HepG2 (cell line): ENCODE data around the gene DNAJC18. TPM values are rescaled to one million over a fixed set of nuclear protein-coding genes. Genes with fewer than 3 reads are reported as not detected.

ENCODE experiments used
- ATAC-seq: fragments of 200-7000 bp; cut with Tn5 transposase; 3 replicates; pipeline ENCODE4 v1.9.1; 2020; ENCODE audit warnings: mild to moderate bottlenecking, moderate library complexity
- BruUV-seq: library from RNA; stranded (reverse); fragments of 400-500 nt; replicated peaks from 2 replicates; lab custom pipeline; 2021; lab: Mats Ljungman, UMichigan
- CTCF ChIA-PET: fragments of 300-600 bp; formaldehyde crosslinking; extraction: SDS; loops from one replicate; lab custom pipeline; 2021; ENCODE audit warnings: low total read pairs, inconsistent platforms, low intra/inter-chr PET ratio; lab: Yijun Ruan, JAX
- POLR2A ChIA-PET: fragments of 350-600 bp; sonication (Branson Sonifier 250); formaldehyde crosslinking; loops from one replicate; lab custom pipeline; 2020; ENCODE audit warnings: antibody characterized with exemption, inconsistent platforms; lab: Yijun Ruan, JAX
- DNase-seq: peaks from one replicate; pipeline ENCODE4 v3.0.0-alpha.2; 2015; ENCODE audit warnings: low spot score
- FAIRE-seq: peaks from 3 replicates; lab custom pipeline; 2011; peaks lifted over from hg19 to GRCh38; lab: Jason Lieb, UNC
- H2AFZ ChIP-seq: one replicate; pipeline ENCODE4 v1.6.1; 2011; ENCODE audit warnings: low read length, inconsistent platforms
- H3K27ac ChIP-seq: fragments of 300-600 bp; 3 replicates; pipeline ENCODE4 v1.8.0; 2011; ENCODE audit warnings: mixed run types, mild to moderate bottlenecking, mixed read lengths, low read length, inconsistent platforms; ENCODE audit not compliant: insufficient read depth; ENCODE audit errors: extremely low read length
- H3K27me3 ChIP-seq, 2 experiments: fragments of 200-600 bp in 1 of 2; 2 replicates in 1 of 2; 3 replicates in 1 of 2; pipeline versions ENCODE4 v1.6.0 to v1.8.0; 2011; ENCODE audit warnings: low read length in 2 of 2, mild to moderate bottlenecking in 2 of 2, moderate library complexity in 2 of 2, inconsistent platforms in 1 of 2; ENCODE audit not compliant: insufficient read depth in 2 of 2, control insufficient read depth in 1 of 2
- H3K36me3 ChIP-seq, 2 experiments: fragments of 200-600 bp in 1 of 2; replicated peaks in 1 of 2; 2 replicates in 1 of 2; 3 replicates in 1 of 2; pipeline versions ENCODE4 v1.5.1 to v1.8.0; 2011; ENCODE audit warnings: low read length in 2 of 2, inconsistent platforms in 1 of 2; ENCODE audit not compliant: insufficient read depth in 2 of 2, control insufficient read depth in 1 of 2
- H3K4me1 ChIP-seq: 2 replicates; pipeline ENCODE4 v1.5.1; 2012; ENCODE audit warnings: low read length, inconsistent platforms; ENCODE audit not compliant: insufficient read depth
- H3K4me2 ChIP-seq: 2 replicates; pipeline ENCODE4 v1.6.0; 2011; ENCODE audit warnings: low read depth, low read length, inconsistent platforms
- H3K4me3 ChIP-seq, 3 experiments: fragments of 200-600 bp in 1 of 3; sonication (generic), shearing (Covaris generic) in 1 of 3; replicated peaks in 1 of 3; 2 replicates each; pipeline ENCODE4 v1.5.1; 2011 to 2016; ENCODE audit warnings: low read length in 3 of 3, inconsistent platforms in 2 of 3, low read depth in 2 of 3, mild to moderate bottlenecking in 2 of 3, control low read depth in 1 of 3, mixed read lengths in 1 of 3; ENCODE audit not compliant: insufficient read depth in 1 of 3
- H3K79me2 ChIP-seq: one replicate; pipeline ENCODE4 v1.6.1; 2011; ENCODE audit warnings: low read length, inconsistent platforms; ENCODE audit not compliant: insufficient read depth
- H3K9ac ChIP-seq: 2 replicates; pipeline ENCODE4 v1.6.0; 2011; ENCODE audit warnings: mild to moderate bottlenecking, low read depth, low read length, inconsistent platforms; ENCODE audit not compliant: insufficient read depth
- H3K9me3 ChIP-seq: 2 replicates; pipeline ENCODE4 v1.5.1; 2012; ENCODE audit warnings: mild to moderate bottlenecking, low read length
- H4K20me1 ChIP-seq: 2 replicates; pipeline ENCODE4 v1.6.0; 2011; ENCODE audit warnings: inconsistent platforms, mild to moderate bottlenecking, low read length, moderate library complexity; ENCODE audit not compliant: insufficient read depth
- JARID2 ChIP-seq: sonication (generic); formaldehyde crosslinking; IDR thresholded peaks from 2 replicates; pipeline ENCODE4 v1.8.1; 2023; ENCODE audit warnings: missing genetic modification reagents, inconsistent platforms; ENCODE audit not compliant: insufficient replicate concordance
- KAT8 ChIP-seq: IDR thresholded peaks from 2 replicates; pipeline ENCODE4 v1.6.1; 2016; ENCODE audit warnings: missing genetic modification reagents, missing compliant biosample characterization
- MTF2 ChIP-seq: sonication (generic); formaldehyde crosslinking; IDR thresholded peaks from 2 replicates; pipeline ENCODE4 v1.5.0; 2020; ENCODE audit warnings: missing genetic modification reagents, borderline replicate concordance
- NCOR1 ChIP-seq: fragments of 200-600 bp; sonication (generic); IDR thresholded peaks from 2 replicates; pipeline ENCODE4 v1.7.0; 2017; ENCODE audit warnings: antibody characterized with exemption, low read length, borderline replicate concordance
- NR1H2 ChIP-seq: sonication (generic); formaldehyde crosslinking; IDR thresholded peaks from 2 replicates; pipeline ENCODE4 v1.8.1; 2022; ENCODE audit warnings: low read depth, missing genetic modification reagents, borderline replicate concordance
- PPARG ChIP-seq: conservative IDR thresholded peaks from 2 replicates; pipeline ENCODE4 v1.6.1; 2016; ENCODE audit warnings: missing biosample characterization, missing genetic modification reagents
- RARG ChIP-seq: sonication (generic); formaldehyde crosslinking; IDR thresholded peaks from 2 replicates; pipeline ENCODE4 v1.4.0; 2020; ENCODE audit warnings: low read depth, mild to moderate bottlenecking, missing genetic modification reagents
- RXRB ChIP-seq: IDR thresholded peaks from 2 replicates; pipeline ENCODE4 v1.6.1; 2016; ENCODE audit warnings: borderline replicate concordance, missing genetic modification reagents, missing compliant biosample characterization
- STAG1 ChIP-seq: sonication (generic); formaldehyde crosslinking; IDR thresholded peaks from 2 replicates; pipeline ENCODE4 v1.4.0; 2020; ENCODE audit warnings: missing genetic modification reagents
- STAT5B ChIP-seq: sonication (generic); formaldehyde crosslinking; IDR thresholded peaks from 2 replicates; pipeline ENCODE4 v1.4.0; 2020; ENCODE audit warnings: missing genetic modification reagents
- ZNF274 ChIP-seq: sonication (generic); formaldehyde crosslinking; IDR thresholded peaks from 2 replicates; pipeline ENCODE4 v1.5.1; 2020; ENCODE audit warnings: mild to moderate bottlenecking, missing genetic modification reagents
- ZNF619 ChIP-seq: sonication (generic); formaldehyde crosslinking; IDR thresholded peaks from 2 replicates; pipeline ENCODE4 v1.4.0; 2020; ENCODE audit warnings: mild to moderate bottlenecking, missing genetic modification reagents
- ZNF879 ChIP-seq: sonication (generic); formaldehyde crosslinking; IDR thresholded peaks from 2 replicates; pipeline ENCODE4 v1.8.1; 2023; ENCODE audit warnings: missing genetic modification reagents
- WGBS: methylation state at CpG from one replicate; pipeline ENCODE4 v1.1.6; 2017; ENCODE audit warnings: low lambda C conversion rate; 5-methylcytosine and 5-hydroxymethylcytosine counted together
- in situ Hi-C: cut with HindIII; loops from 2 replicates; pipeline ENCODE4 v1.10.0; 2017; ENCODE audit warnings: low pct_unique_long_range_greater_than_20kb; ENCODE audit not compliant: extremely low pct_ligation_motif_present
- intact Hi-C: fragments of 100-400 bp; cut with micrococcal nuclease; formaldehyde crosslinking; loops from one replicate; pipeline ENCODE4 v1.10.0; 2022; ENCODE audit not compliant: unreplicated experiment
- polyA plus RNA-seq, 8 experiments: library from polyadenylated mRNA; depleted of rRNA in 3 of 8; stranded (reverse) in 7 of 8; unstranded in 1 of 8; fragments of >200 nt; fragmentation: Illumina TruSeq in 4 of 8; extraction: Trizol in 4 of 8; gene quantifications; 2 replicates each; pipeline versions ENCODE4 v1.2.1 to v1.2.3, GENCODE V29; 2011 to 2016; ENCODE audit warnings: low read depth in 4 of 8, missing spikeins in 1 of 8, mixed read lengths in 1 of 8; ENCODE audit not compliant: insufficient read depth in 1 of 8
- total RNA-seq, 5 experiments: library from RNA; depleted of rRNA; stranded (reverse); fragments of >200 nt; fragmentation: Illumina TruSeq; extraction: Trizol; gene quantifications; 2 replicates each; pipeline ENCODE4 v1.2.3, GENCODE V29; 2016; ENCODE audit warnings: low read depth in 1 of 5
- TF ChIP-seq, protein P1 (sequence below): sonication (generic); formaldehyde crosslinking; IDR thresholded peaks from 2 replicates; pipeline ENCODE4 v1.5.1; 2020; ENCODE audit warnings: mild to moderate bottlenecking, missing genetic modification reagents, moderate library complexity
- TF ChIP-seq, protein P2 (sequence below): sonication (generic); formaldehyde crosslinking; IDR thresholded peaks from 2 replicates; pipeline ENCODE4 v1.4.0; 2020; ENCODE audit warnings: mild to moderate bottlenecking, missing genetic modification reagents, borderline replicate concordance
- TF ChIP-seq, protein P3 (sequence below), 2 experiments: sonication (generic) in 1 of 2; formaldehyde crosslinking in 1 of 2; IDR thresholded peaks; 2 replicates each; pipeline versions ENCODE4 v1.4.0 to v1.6.1; 2018 to 2020; ENCODE audit warnings: missing genetic modification reagents in 2 of 2, borderline replicate concordance in 1 of 2, low read depth in 1 of 2, mild to moderate bottlenecking in 1 of 2, missing biosample characterization in 1 of 2
- TF ChIP-seq, protein P4 (sequence below): conservative IDR thresholded peaks from 2 replicates; pipeline ENCODE4 v1.6.1; 2018; ENCODE audit warnings: missing genetic modification reagents

DNAJC18 gene
- total and polyA plus RNA-seq, 2 of the 13 experiments (the other 11 are each of a cell fraction or from before 2014, with no cell fraction given): 6.5 to 6.6 TPM

DNA sequence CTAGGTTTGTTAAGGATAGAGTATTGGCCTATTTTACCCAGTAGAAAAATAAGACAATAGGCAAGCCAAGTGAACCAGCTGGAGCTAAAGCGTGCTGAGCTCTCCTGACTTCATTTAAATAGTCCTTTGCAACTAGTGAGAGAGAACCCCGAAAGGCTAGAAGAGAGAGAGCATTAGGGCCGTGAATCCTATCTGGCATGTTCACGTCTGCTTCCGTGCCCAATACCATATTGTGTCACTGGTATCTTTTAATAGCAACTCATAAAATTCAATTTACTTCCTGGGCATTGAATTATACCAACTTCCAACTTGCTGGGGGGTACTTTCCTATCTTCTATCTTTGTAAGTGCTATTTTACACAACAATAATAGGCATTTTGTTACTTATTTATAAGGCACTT, 13.8 kb downstream of the DNAJC18 start (continued):
- TF ChIP-seq, protein P1, sequence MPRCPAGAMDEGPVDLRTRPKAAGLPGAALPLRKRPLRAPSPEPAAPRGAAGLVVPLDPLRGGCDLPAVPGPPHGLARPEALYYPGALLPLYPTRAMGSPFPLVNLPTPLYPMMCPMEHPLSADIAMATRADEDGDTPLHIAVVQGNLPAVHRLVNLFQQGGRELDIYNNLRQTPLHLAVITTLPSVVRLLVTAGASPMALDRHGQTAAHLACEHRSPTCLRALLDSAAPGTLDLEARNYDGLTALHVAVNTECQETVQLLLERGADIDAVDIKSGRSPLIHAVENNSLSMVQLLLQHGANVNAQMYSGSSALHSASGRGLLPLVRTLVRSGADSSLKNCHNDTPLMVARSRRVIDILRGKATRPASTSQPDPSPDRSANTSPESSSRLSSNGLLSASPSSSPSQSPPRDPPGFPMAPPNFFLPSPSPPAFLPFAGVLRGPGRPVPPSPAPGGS (CRISPR knock-in tag): no peak
- no peak for TF ChIP-seq PPARG
- no peak for TF ChIP-seq NCOR1
- TF ChIP-seq ZNF619 (CRISPR knock-in tag): no peak
- TF ChIP-seq, protein P2, sequence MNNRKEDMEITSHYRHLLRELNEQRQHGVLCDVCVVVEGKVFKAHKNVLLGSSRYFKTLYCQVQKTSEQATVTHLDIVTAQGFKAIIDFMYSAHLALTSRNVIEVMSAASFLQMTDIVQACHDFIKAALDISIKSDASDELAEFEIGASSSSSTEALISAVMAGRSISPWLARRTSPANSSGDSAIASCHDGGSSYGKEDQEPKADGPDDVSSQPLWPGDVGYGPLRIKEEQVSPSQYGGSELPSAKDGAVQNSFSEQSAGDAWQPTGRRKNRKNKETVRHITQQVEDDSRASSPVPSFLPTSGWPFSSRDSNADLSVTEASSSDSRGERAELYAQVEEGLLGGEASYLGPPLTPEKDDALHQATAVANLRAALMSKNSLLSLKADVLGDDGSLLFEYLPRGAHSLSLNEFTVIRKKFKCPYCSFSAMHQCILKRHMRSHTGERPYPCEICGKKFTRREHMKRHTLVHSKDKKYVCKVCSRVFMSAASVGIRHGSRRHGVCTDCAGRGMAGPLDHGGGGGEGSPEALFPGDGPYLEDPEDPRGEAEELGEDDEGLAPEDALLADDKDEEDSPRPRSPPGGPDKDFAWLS: no peak
- TF ChIP-seq MTF2 (CRISPR knock-in tag): no peak
- TF ChIP-seq ZNF274: no peak

DNA sequence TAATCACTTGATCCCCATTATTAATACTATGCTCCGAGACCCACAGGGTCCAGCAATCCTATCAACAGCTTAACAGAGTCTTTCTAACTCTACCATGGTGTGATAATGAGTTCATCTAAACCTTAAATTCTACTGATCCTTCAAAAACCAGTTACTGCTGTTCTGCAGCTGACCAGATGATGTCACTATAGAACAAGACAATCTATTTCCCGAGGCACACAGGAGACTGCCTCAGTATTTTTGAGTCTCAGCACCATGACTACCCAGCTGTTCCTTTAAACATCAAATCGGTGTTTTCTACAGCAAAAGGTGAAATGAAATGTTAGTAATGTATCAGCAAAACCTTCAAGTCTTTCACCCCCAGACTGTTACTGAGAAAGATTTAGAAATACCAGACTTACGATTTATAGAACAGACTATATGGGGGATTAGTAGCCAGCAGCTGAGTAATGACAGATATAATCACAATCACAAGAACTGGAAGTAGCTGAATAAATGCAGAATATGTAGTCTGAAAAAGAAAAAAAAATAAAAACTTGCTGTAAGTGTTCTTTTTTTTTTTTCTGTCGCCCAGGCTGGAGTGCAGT, 16.9 kb downstream of the DNAJC18 start:
- in situ Hi-C loops: loop anchor here (5.0 kb wide), 1 partner anchor 95 kb away; no protein-coding TSS in a partner anchor
- peaks cover 3 to 6% of the 10 kb centered on the region in 2 experiments; a peak in 3 of 5 replicates for H3K36me3 ChIP-seq
- CTCF ChIA-PET: interaction anchor here (1.7 to 4.9 kb wide), 2 partner anchors 91 to 96 kb away, joined by 8 to 60 read pairs; no protein-coding TSS in a partner anchor
- POLR2A ChIA-PET: interaction anchor here (0.7 to 1.4 kb wide), 5 partner anchors 17 to 95 kb away, joined by 3 to 7 read pairs (median 4); partner anchors contain the start of gene DNAJC18
- H3K9ac ChIP-seq: no peak overlapping the region
- no TSS peak for BruUV-seq
- no peak overlapping the region for H3K27ac ChIP-seq
- no peaks in the 10 kb centered on the region for H4K20me1 ChIP-seq
- intact Hi-C loops: loop anchor here (1.0 to 5.0 kb wide), 2 partner anchors 91 to 140 kb away; partner anchors contain the start of gene UBE2D2
- H2AFZ ChIP-seq: no peak overlapping the region
- H3K4me3 ChIP-seq: no peak overlapping the region
- H3K79me2 ChIP-seq: no peaks in the 10 kb centered on the region
- 41% methylated on average over 5 of the region's 5 CpGs for WGBS
- FAIRE-seq: peak; percentile 62
- H3K9me3 ChIP-seq: no peaks in the 10 kb centered on the region
- peak; percentile 82 for ATAC-seq
- no peaks in the 10 kb centered on the region for H3K27me3 ChIP-seq
- H3K4me2 ChIP-seq: no peak overlapping the region
- peaks cover 16% of the 10 kb centered on the region for H3K4me1 ChIP-seq
- peak; percentile 66 for DNase-seq
- TF ChIP-seq JARID2 (CRISPR knock-in tag) (no peak), STAT5B (no peak), NR1H2 (no peak), RARG (no peak), KAT8 (CRISPR knock-in tag) (0 out of 2 replicates have a peak, but pooled peaks have one; percentile 22), ZNF879 (CRISPR knock-in tag) (no peak), RXRB (CRISPR knock-in tag) (peak; percentile 16; the same call in 1 of the 2 replicates), STAG1 (CRISPR knock-in tag) (peak; percentile 93)
- TF ChIP-seq, protein P3, sequence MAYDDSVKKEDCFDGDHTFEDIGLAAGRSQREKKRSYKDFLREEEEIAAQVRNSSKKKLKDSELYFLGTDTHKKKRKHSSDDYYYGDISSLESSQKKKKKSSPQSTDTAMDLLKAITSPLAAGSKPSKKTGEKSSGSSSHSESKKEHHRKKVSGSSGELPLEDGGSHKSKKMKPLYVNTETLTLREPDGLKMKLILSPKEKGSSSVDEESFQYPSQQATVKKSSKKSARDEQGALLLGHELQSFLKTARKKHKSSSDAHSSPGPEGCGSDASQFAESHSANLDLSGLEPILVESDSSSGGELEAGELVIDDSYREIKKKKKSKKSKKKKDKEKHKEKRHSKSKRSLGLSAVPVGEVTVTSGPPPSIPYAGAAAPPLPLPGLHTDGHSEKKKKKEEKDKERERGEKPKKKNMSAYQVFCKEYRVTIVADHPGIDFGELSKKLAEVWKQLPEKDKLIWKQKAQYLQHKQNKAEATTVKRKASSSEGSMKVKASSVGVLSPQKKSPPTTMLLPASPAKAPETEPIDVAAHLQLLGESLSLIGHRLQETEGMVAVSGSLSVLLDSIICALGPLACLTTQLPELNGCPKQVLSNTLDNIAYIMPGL (CRISPR knock-in tag; IDR thresholded peaks at IDR 0.05; ENCODE audit: borderline replicate concordance in 1 of 2, low read depth in 1 of 2): 0 out of 4 replicates have a peak, but pooled peaks of 1 of the 2 experiments have one; percentile 40
- TF ChIP-seq, protein P4, sequence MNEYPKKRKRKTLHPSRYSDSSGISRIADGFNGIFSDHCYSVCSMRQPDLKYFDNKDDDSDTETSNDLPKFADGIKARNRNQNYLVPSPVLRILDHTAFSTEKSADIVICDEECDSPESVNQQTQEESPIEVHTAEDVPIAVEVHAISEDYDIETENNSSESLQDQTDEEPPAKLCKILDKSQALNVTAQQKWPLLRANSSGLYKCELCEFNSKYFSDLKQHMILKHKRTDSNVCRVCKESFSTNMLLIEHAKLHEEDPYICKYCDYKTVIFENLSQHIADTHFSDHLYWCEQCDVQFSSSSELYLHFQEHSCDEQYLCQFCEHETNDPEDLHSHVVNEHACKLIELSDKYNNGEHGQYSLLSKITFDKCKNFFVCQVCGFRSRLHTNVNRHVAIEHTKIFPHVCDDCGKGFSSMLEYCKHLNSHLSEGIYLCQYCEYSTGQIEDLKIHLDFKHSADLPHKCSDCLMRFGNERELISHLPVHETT (CRISPR knock-in tag): no peak
